GM12878 (cell line): ENCODE measurements around the gene NRXN3. TPM values are rescaled to one million over a fixed set of nuclear protein-coding genes. Genes with fewer than 3 reads are reported as not detected.

Source experiments
- ATAC-seq: fragments of 200-7000 bp; cut with Tn5 transposase; 3 replicates; pipeline ENCODE4 v1.9.1; 2020; ENCODE audit warnings: mild to moderate bottlenecking, moderate library complexity
- BruUV-seq: library from RNA; stranded (reverse); fragments of 400-500 nt; replicated peaks from 2 replicates; lab custom pipeline; 2021; lab: Mats Ljungman, UMichigan
- CTCF ChIA-PET: fragments of 300-600 bp; sonication (Branson Sonifier 250); formaldehyde crosslinking; extraction: SDS; loops from one replicate; lab custom pipeline; 2021; ENCODE audit warnings: inconsistent platforms; lab: Yijun Ruan, JAX
- POLR2A ChIA-PET: fragments of 350-600 bp; formaldehyde crosslinking; extraction: SDS; loops from one replicate; lab custom pipeline; 2021; ENCODE audit warnings: inconsistent platforms; lab: Charles Lee
- RAD21 ChIA-PET: fragments of 300-600 bp; sonication (Branson Sonifier 250); formaldehyde crosslinking; loops from one replicate; lab custom pipeline; 2023; ENCODE audit warnings: antibody characterized with exemption; ENCODE audit not compliant: unreplicated experiment; lab: Charles Lee
- SMC1A ChIA-PET: fragments of 300-600 bp; sonication (Branson Sonifier 250); formaldehyde crosslinking; loops from one replicate; lab custom pipeline; 2023; ENCODE audit not compliant: unreplicated experiment, uncharacterized antibody; lab: Charles Lee
- DNase-seq: peaks from one replicate; pipeline ENCODE4 v3.0.0-alpha.2; 2011; ENCODE audit warnings: low read depth, low spot score
- FAIRE-seq: peaks from 3 replicates; lab custom pipeline; 2011; peaks lifted over from hg19 to GRCh38; lab: Jason Lieb, UNC
- H2AFZ ChIP-seq: 2 replicates; pipeline ENCODE4 v1.6.0; 2011; ENCODE audit warnings: low read depth, low read length, control low read depth; ENCODE audit not compliant: control insufficient read depth
- H3K27ac ChIP-seq: 2 replicates; pipeline ENCODE4 v1.5.1; 2011; ENCODE audit warnings: control low read depth; ENCODE audit not compliant: control insufficient read depth, insufficient read depth
- H3K27me3 ChIP-seq, 2 experiments: replicated peaks in 1 of 2; 2 replicates each; pipeline versions ENCODE4 v1.6.0 to v1.6.1; 2011; ENCODE audit warnings: low read length in 1 of 2; ENCODE audit not compliant: control insufficient read depth in 2 of 2, insufficient read depth in 2 of 2
- H3K36me3 ChIP-seq, 2 experiments: 2 replicates each; pipeline ENCODE4 v1.5.1; 2011; ENCODE audit warnings: low read length in 1 of 2; ENCODE audit not compliant: control insufficient read depth in 2 of 2, insufficient read depth in 2 of 2
- H3K4me1 ChIP-seq: 2 replicates; pipeline ENCODE4 v1.6.1; 2011; ENCODE audit warnings: mild to moderate bottlenecking, low read length, moderate library complexity, mixed read lengths; ENCODE audit not compliant: control insufficient read depth, insufficient read depth
- H3K4me2 ChIP-seq: 2 replicates; pipeline ENCODE4 v1.6.0; 2011; ENCODE audit warnings: control low read depth; ENCODE audit not compliant: control insufficient read depth, insufficient read depth
- H3K4me3 ChIP-seq: fragments of 200-600 bp; sonication (generic); 2 replicates; pipeline ENCODE4 v1.5.1; 2016
- H3K79me2 ChIP-seq: 2 replicates; pipeline ENCODE4 v1.6.0; 2011; ENCODE audit warnings: low read length; ENCODE audit not compliant: control insufficient read depth, insufficient read depth
- H3K9ac ChIP-seq: 2 replicates; pipeline ENCODE4 v1.8.0; 2011; ENCODE audit warnings: low read length, control low read depth, mixed read lengths; ENCODE audit not compliant: control insufficient read depth, insufficient read depth
- H3K9me3 ChIP-seq: replicated peaks from 3 replicates; pipeline ENCODE4 v1.5.1; 2011; ENCODE audit warnings: mild to moderate bottlenecking, low read length; ENCODE audit not compliant: control insufficient read depth, insufficient read depth
- H4K20me1 ChIP-seq: 2 replicates; pipeline ENCODE4 v1.6.0; 2011; ENCODE audit not compliant: control insufficient read depth, insufficient read depth
- BRCA1 ChIP-seq: IDR thresholded peaks from 2 replicates; pipeline ENCODE4 v1.6.1; 2011; ENCODE audit warnings: low read depth, low read length, improper control_type of control experiment
- CBFB ChIP-seq: IDR thresholded peaks from 2 replicates; pipeline ENCODE4 v1.6.1; 2016; ENCODE audit warnings: antibody characterized with exemption, low read depth
- CEBPB ChIP-seq, 2 experiments: fragments of 150-350 bp in 1 of 2; IDR thresholded peaks; 2 replicates each; pipeline ENCODE4 v1.6.1; 2012 to 2014; ENCODE audit warnings: low read depth in 2 of 2, low read length in 2 of 2, borderline replicate concordance in 1 of 2, inconsistent platforms in 1 of 2
- CHD1 ChIP-seq: IDR thresholded peaks from 2 replicates; pipeline ENCODE4 v1.6.1; 2012; ENCODE audit warnings: low read depth, low read length, improper control_type of control experiment
- CHD4 ChIP-seq: fragments of 200-600 bp; sonication (generic); IDR thresholded peaks from 2 replicates; pipeline ENCODE4 v1.6.1; 2016; ENCODE audit warnings: mild to moderate bottlenecking
- MAX ChIP-seq: IDR thresholded peaks from 2 replicates; pipeline ENCODE4 v1.6.1; 2012; ENCODE audit warnings: low read depth, low read length, improper control_type of control experiment
- MXI1 ChIP-seq: fragments of 150-350 bp; IDR thresholded peaks from 2 replicates; pipeline ENCODE4 v1.6.1; 2011; ENCODE audit warnings: low read depth, mild to moderate bottlenecking, inconsistent platforms, low read length, improper control_type of control experiment
- PBX3 ChIP-seq: IDR thresholded peaks from 2 replicates; pipeline ENCODE4 v1.6.1; 2011; ENCODE audit warnings: mild to moderate bottlenecking, low read depth, low read length, moderate library complexity; ENCODE audit not compliant: insufficient replicate concordance
- STAT3 ChIP-seq: IDR thresholded peaks from 2 replicates; pipeline ENCODE4 v1.6.1; 2011; ENCODE audit warnings: low read depth, low read length, improper control_type of control experiment
- USF1 ChIP-seq: IDR thresholded peaks from 2 replicates; pipeline ENCODE4 v1.6.1; 2011; ENCODE audit warnings: borderline replicate concordance, low read depth, mild to moderate bottlenecking, moderate library complexity, mixed read lengths, low read length; ENCODE audit not compliant: insufficient read depth; ENCODE audit errors: extremely low read length
- WRNIP1 ChIP-seq: IDR thresholded peaks from 2 replicates; pipeline ENCODE4 v1.6.1; 2011; ENCODE audit warnings: low read depth, low read length, improper control_type of control experiment, borderline replicate concordance
- YY1 ChIP-seq: IDR thresholded peaks from 2 replicates; pipeline ENCODE4 v1.6.1; 2011; ENCODE audit warnings: low read depth, mild to moderate bottlenecking, low read length
- ZBTB11 ChIP-seq: fragments of 450-650 bp; formaldehyde crosslinking; IDR thresholded peaks from 2 replicates; pipeline ENCODE4 v1.5.0; 2022; ENCODE audit warnings: mild to moderate bottlenecking, missing genetic modification characterization
- WGBS: methylation state at CpG from one replicate; pipeline ENCODE4 v1.1.6; 2016; ENCODE audit warnings: low lambda C conversion rate; ENCODE audit not compliant: insufficient replicate concordance, insufficient coverage; ENCODE audit errors: missing lambda C conversion rate; 5-methylcytosine and 5-hydroxymethylcytosine counted together
- in situ Hi-C: fragments of 300-500 bp; cut with MboI; formaldehyde crosslinking; loops from 9 replicates; pipeline ENCODE4 v1.14.3; 2018; ENCODE audit warnings: mixed read lengths
- intact Hi-C: fragments of 100-400 bp; cut with micrococcal nuclease; formaldehyde crosslinking; loops from one replicate; pipeline ENCODE4 v1.14.2; 2022; ENCODE audit not compliant: unreplicated experiment
- polyA plus RNA-seq, 11 experiments: library from polyadenylated mRNA; depleted of rRNA in 4 of 11; unstranded in 6 of 11; stranded (reverse) in 5 of 11; fragments of >200 nt; fragmentation: Nextera tagmentation in 4 of 11; fragmentation: Illumina TruSeq in 1 of 11; extraction: Ambion mirVana in 4 of 11; extraction: Trizol in 1 of 11; gene quantifications; 1 replicate in 1 of 11; 2 replicates in 10 of 11; pipeline versions ENCODE4 v1.2.1 to v1.2.3, GENCODE V29; 2011 to 2016; ENCODE audit warnings: inconsistent platforms in 2 of 11, missing spikeins in 2 of 11, low read depth in 1 of 11
- total RNA-seq, 4 experiments: library from RNA; depleted of rRNA in 3 of 4; stranded (reverse); fragments of >200 nt in 3 of 4; fragmentation: Illumina TruSeq in 1 of 4; extraction: Trizol in 1 of 4; gene quantifications; 2 replicates each; pipeline versions ENCODE4 v1.2.1 to v1.2.3, GENCODE V29; 2013 to 2021

Gene NRXN3
- total and polyA plus RNA-seq, 10 of the 15 experiments (the other 5 are each of a cell fraction or from before 2014, with no cell fraction given) = 0.52 to 3.3 (median 1.4) TPM

- ChIA-PET POLR2A (no interaction called here), RAD21 (no interaction called here), SMC1A (no interaction called here), CTCF (no interaction called here)
- no peaks in the 10 kb centered on the region for H3K4me1 ChIP-seq
- H4K20me1 ChIP-seq = no peaks in the 10 kb centered on the region
- no peak overlapping the region for H3K9ac ChIP-seq
- no peaks in the 10 kb centered on the region for H3K27me3 ChIP-seq
- H3K79me2 ChIP-seq = no peaks in the 10 kb centered on the region
- FAIRE-seq = no peak
- no peaks in the 10 kb centered on the region; the same call in 2 of the 3 replicates for H3K9me3 ChIP-seq
- WGBS = 58% methylated on average over 7 of the region's 7 CpGs
- no peak overlapping the region for H3K27ac ChIP-seq
- intact Hi-C loops (no loop called here), in situ Hi-C loops (no loop called here)
- no peak for DNase-seq
- no peak overlapping the region for H2AFZ ChIP-seq
- H3K36me3 ChIP-seq = no peaks in the 10 kb centered on the region
- no TSS peak for BruUV-seq
- H3K4me3 ChIP-seq = no peak overlapping the region
- no peak overlapping the region for H3K4me2 ChIP-seq
- TF ChIP-seq USF1 = no peak
- no peak for TF ChIP-seq CHD4
- TF ChIP-seq MAX = no peak
- no peak for TF ChIP-seq CEBPB (IDR thresholded peaks at IDR 0.05; ENCODE audit: borderline replicate concordance in 1 of 2, low read depth in 2 of 2, low read length in 2 of 2)
- no peak for TF ChIP-seq WRNIP1
- no peak for TF ChIP-seq CHD1
- no peak for TF ChIP-seq MXI1
- TF ChIP-seq BRCA1 = no peak
- no peak for TF ChIP-seq CBFB
- no peak for TF ChIP-seq PBX3
- TF ChIP-seq ZBTB11 = no peak
- no peak for TF ChIP-seq STAT3
- no peak for TF ChIP-seq YY1
- no peak for ATAC-seq
These were observed 1485.9 kb downstream of the NRXN3 start for GRCh38 chr14:79656056-79656455.
